SK-N-SH treated with all-trans-retinoic acid at 6 μM for 48 hours (cell line): Measurements from ENCODE around the gene SSX4B.
"Not testable (repeated sequence)": the region's sequence is repeated elsewhere in the genome, so short reads cannot be mapped to it uniquely, and the experiment has no call there.

Experiments
- POU6F1 ChIP-seq: fragments of 250-450 bp; sonication (Bioruptor Pico); IDR thresholded peaks from 2 replicates; pipeline ENCODE4 v1.8.0; 2021; ENCODE audit warnings: low read depth, mild to moderate bottlenecking, moderate library complexity, borderline replicate concordance
- PPARA ChIP-seq: fragments of 250-450 bp; sonication (Bioruptor Pico); IDR thresholded peaks from 2 replicates; pipeline ENCODE4 v1.5.0; 2020; ENCODE audit warnings: mild to moderate bottlenecking, borderline replicate concordance
- ZNF70 ChIP-seq: fragments of 450-650 bp; formaldehyde crosslinking; IDR thresholded peaks from 2 replicates; pipeline ENCODE4 v1.5.0; 2020; ENCODE audit warnings: mild to moderate bottlenecking, moderate library complexity

- not testable (repeated sequence) for TF ChIP-seq POU6F1 (CRISPR knock-in tag); ZNF70 (CRISPR knock-in tag); PPARA
These were observed at the start of gene SSX4B for GRCh38 chrX:48411860-48412259.
